ENCODE measurements around the gene PRH1. TPM values are rescaled to one million over a fixed set of nuclear protein-coding genes. Genes with fewer than 3 reads are reported as not detected.

PRH1 gene
- polyA plus RNA-seq, 6 donors from 2014 or later, result 8.7 to 22.5 (median 11.4) TPM

DNA sequence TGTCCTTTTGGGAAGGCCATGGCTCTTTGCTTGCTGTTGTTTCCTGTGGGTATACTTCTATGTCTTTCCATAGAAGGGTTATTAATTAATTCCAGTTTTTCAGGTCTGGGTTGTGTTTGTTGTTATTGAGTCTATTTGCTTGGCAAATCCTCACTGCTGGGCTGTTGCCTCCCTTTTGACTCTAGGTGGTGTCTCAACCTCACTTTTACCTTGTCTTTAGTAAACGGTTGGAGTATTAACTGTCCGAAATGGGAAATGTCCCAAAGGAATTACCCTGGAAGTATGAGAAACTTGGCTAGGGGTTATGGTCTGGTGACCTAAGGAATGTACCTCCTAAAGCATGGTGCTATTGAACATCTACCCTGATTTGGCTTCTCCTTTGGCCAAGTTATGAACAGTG lies 16.7 kb downstream of the PRH1 start:
- no peak overlapping the region for H3K4me3 Mint-ChIP-seq
- H3K36me3 Mint-ChIP-seq, result peaks cover 24 to 26% of the 10 kb centered on the region in 2 donors
- DNase-seq, result no peak
- no peaks in the 10 kb centered on the region for H3K27me3 Mint-ChIP-seq
- ATAC-seq (ENCODE audit: low read depth in 2 of 2), result no peak
- peaks cover 0 to 5% (median 0%) of the 10 kb centered on the region in 3 donors for H3K4me1 Mint-ChIP-seq
- H3K9me3 Mint-ChIP-seq, result peaks cover 0 to 22% (median 14%) of the 10 kb centered on the region in 7 donors
- no peak overlapping the region for H3K27ac Mint-ChIP-seq

- H3K9me3 Mint-ChIP-seq, result peaks cover 4 to 54% (median 32%) of the 10 kb centered on the region in 7 donors
- no peaks in the 10 kb centered on the region for H3K4me1 Mint-ChIP-seq
Observed at GRCh38 chr12:10863512-10864218, 20.4 kb downstream of the PRH1 start.

DNA sequence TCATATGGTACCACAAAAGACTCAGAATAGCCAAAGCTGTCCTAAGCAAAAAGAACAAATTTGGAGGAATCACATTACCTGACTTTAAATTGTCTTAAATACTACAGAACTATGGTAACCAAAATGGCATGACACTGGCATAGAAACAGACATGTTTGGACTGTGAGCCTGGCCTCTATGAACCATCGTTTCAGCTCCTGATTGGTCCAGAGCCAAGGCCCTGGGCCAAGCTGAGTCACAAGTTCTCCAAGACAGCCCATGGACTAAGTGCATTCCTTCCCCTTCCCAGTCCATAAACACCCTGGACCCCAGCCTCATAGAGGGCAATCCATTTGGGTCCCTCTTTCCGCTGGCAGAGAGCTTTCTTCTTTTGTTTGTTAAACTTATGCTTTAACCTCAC lies 22.7 kb downstream of the PRH1 start:
- Mint-ChIP-seq H3K9me3 (peaks cover 4 to 77% (median 51%) of the 10 kb centered on the region in 7 donors), H3K36me3 (peaks cover 57 to 69% of the 10 kb centered on the region in 2 donors), H3K4me1 (no peaks in the 10 kb centered on the region), H3K27me3 (no peaks in the 10 kb centered on the region), H3K27ac (no peak overlapping the region), H3K4me3 (no peak overlapping the region)
- ATAC-seq (ENCODE audit: low read depth in 2 of 2) (no peak), DNase-seq (no peak)

More at GRCh38 chr12:10863512-10864218, 20.4 kb downstream of the PRH1 start:
- peaks cover 34 to 50% of the 10 kb centered on the region in 2 donors for H3K36me3 Mint-ChIP-seq
- H3K27ac Mint-ChIP-seq, result no peak overlapping the region
- ATAC-seq (ENCODE audit: low read depth in 2 of 2), result no peak
- no peak for DNase-seq
- no peak overlapping the region for H3K4me3 Mint-ChIP-seq
- no peaks in the 10 kb centered on the region for H3K27me3 Mint-ChIP-seq

GRCh38 chr12:10855807-10856206 lies 28.2 kb downstream of the PRH1 start:
- peaks cover 7 to 50% (median 35%) of the 10 kb centered on the region in 7 donors for H3K9me3 Mint-ChIP-seq
- H3K27ac Mint-ChIP-seq, result no peak overlapping the region
- no peak overlapping the region for H3K4me3 Mint-ChIP-seq
- no peak for ATAC-seq (ENCODE audit: low read depth in 2 of 2)
- no peaks in the 10 kb centered on the region for H3K27me3 Mint-ChIP-seq
- DNase-seq, result no peak
- peaks cover 0 to 4% (median 0%) of the 10 kb centered on the region in 3 donors for H3K4me1 Mint-ChIP-seq
- peaks cover 50 to 65% of the 10 kb centered on the region in 2 donors for H3K36me3 Mint-ChIP-seq

DNA sequence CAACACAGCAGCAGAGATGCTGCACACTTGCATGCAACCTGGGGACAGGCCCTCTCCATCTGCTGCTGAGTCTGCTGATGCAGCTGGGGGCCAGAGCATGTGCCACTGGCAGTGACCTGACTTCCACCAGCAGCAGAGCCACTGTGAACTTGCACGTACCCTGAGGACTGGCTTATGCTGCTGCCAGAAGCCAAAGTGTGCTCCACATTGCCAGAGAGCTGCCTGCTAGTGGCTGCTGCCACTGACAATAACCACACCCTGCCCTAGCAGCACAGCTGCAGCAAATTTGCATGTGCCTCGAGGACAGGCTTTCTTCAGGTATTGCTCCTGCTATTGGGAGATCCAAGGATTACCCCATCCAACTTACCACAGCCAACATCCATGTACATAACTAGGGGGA lies 30.3 kb downstream of the PRH1 start:
- Mint-ChIP-seq H3K9me3 (peaks cover 3 to 34% (median 30%) of the 10 kb centered on the region in 7 donors), H3K36me3 (peaks cover 41 to 49% of the 10 kb centered on the region in 2 donors), H3K4me1 (peaks cover 0 to 4% (median 0%) of the 10 kb centered on the region in 3 donors), H3K27me3 (no peaks in the 10 kb centered on the region), H3K4me3 (no peak overlapping the region), H3K27ac (no peak overlapping the region)
- ATAC-seq (ENCODE audit: low read depth in 2 of 2) (no peak), DNase-seq (no peak)

DNA sequence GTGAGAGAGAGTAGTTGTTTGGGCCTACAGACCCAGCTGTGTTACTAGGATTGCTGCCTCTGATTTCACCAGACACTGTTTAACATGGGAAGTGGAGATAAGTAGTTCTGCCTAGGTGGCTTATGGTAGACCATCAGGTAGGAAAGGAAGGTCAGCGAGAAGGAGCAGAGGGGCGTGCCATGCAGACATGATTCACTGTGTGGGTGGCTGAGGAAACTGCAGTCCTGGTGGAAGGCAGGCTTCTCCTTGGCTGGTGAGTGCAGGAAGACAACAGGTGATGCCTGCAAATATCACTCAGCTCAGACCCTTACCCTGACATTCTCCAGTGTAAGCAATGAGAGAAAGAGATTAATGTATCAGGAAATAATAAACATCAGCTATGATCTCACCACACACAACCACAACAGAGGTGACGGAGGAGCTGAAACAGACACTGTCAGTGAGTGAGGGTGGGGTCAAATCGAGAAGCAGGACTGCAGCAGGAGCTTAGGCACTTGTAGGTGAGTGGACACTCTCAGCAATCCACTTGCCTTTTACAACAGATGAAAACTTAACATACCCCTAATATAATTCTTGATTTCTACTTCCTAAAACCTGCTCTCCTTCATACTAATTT lies 32.7 kb downstream of the PRH1 start:
- H3K4me3 Mint-ChIP-seq, result no peak overlapping the region
- DNase-seq, result no peak
- peaks cover 27 to 42% of the 10 kb centered on the region in 2 donors for H3K36me3 Mint-ChIP-seq
- peaks cover under 1 to 10% (median 5%) of the 10 kb centered on the region in 7 donors for H3K9me3 Mint-ChIP-seq
- no peak for ATAC-seq (ENCODE audit: low read depth in 2 of 2)
- no peaks in the 10 kb centered on the region for H3K27me3 Mint-ChIP-seq
- peaks cover 0 to 4% (median 0%) of the 10 kb centered on the region in 3 donors for H3K4me1 Mint-ChIP-seq
- peak overlapping the region in 1 of 6 donors; percentile 1 for H3K27ac Mint-ChIP-seq

DNA sequence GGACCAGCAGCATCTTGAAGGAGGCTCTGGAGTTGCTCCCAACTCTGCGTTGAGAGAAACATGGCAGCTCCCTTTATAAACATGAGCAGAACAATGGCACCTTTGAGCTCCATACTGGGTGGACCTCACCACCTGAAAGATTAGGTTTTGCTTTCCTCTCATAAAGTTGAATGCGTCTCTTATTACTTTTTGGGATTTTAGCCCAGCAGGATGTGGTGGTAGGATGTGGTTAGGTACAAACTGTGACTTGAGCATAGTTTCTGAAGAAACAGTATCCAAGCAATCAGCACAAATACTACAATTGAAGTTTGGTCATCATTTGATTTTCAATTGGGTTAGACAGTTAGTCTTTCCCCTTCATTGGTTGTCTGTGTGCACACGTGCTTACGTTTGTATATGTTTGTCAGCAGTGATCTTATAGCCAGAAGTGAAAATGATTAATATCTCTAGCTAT lies 34.6 kb downstream of the PRH1 start, which contains the start of gene PRR4:
Gene PRR4, minus strand, starts transcription at position 51 of the 454 bp plus-strand sequence. Its CDS starts 38 bp downstream, at position 13.
- Mint-ChIP-seq H3K9me3 (peaks cover 0 to 3% (median 0%) of the 10 kb centered on the region in 7 donors), H3K36me3 (peaks cover 27 to 37% of the 10 kb centered on the region in 2 donors), H3K27me3 (no peaks in the 10 kb centered on the region), H3K27ac (no peak within 1 kb of the TSS), H3K4me3 (no peak within 1 kb of the TSS), H3K4me1 (peaks cover 0 to 2% (median 0%) of the 10 kb centered on the region in 3 donors)
- DNase-seq (no peak), ATAC-seq (ENCODE audit: low read depth in 2 of 2) (no peak)

GRCh38 chr12:10847744-10848143 lies 36.3 kb downstream of the PRH1 start:
- H3K27ac Mint-ChIP-seq, result no peak overlapping the region
- peaks cover 0 to 3% (median 0%) of the 10 kb centered on the region in 7 donors for H3K9me3 Mint-ChIP-seq
- DNase-seq (no peak), ATAC-seq (ENCODE audit: low read depth in 2 of 2) (no peak)
- H3K4me3 Mint-ChIP-seq, result no peak overlapping the region
- no peaks in the 10 kb centered on the region for H3K4me1 Mint-ChIP-seq
- peaks cover 27 to 37% of the 10 kb centered on the region in 2 donors for H3K36me3 Mint-ChIP-seq
- no peaks in the 10 kb centered on the region for H3K27me3 Mint-ChIP-seq

GRCh38 chr12:10842862-10843261 lies 41.2 kb downstream of the PRH1 start:
- H3K27ac Mint-ChIP-seq, result no peak overlapping the region
- DNase-seq (no peak), ATAC-seq (ENCODE audit: low read depth in 2 of 2) (no peak)
- H3K9me3 Mint-ChIP-seq, result peaks cover 0 to 1% (median 0%) of the 10 kb centered on the region in 7 donors
- H3K27me3 Mint-ChIP-seq, result no peaks in the 10 kb centered on the region
- peaks cover 10 to 19% of the 10 kb centered on the region in 2 donors for H3K36me3 Mint-ChIP-seq
- no peak overlapping the region for H3K4me3 Mint-ChIP-seq
- H3K4me1 Mint-ChIP-seq, result no peaks in the 10 kb centered on the region

DNA sequence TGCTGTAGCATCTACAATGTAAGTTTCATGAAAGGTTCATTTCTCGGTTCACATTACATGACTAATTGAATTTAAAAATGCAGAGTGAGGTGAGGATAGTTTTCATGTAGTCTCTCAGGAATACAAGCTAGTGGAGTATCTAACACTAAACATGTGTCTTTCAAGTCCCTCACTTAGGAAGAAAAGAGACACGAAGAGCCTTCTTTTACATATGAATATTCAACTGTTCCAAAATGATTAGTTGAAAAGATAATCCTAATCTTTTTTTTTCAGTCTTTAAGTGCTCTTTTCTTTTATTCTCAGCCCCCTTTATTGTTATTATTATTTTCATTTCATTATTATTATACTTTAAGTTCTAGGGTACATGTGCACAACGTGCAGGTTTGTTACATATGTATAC lies 45.6 kb downstream of the PRH1 start:
- Mint-ChIP-seq H3K9me3 (peaks cover 0 to 5% (median 0%) of the 10 kb centered on the region in 7 donors), H3K4me1 (no peaks in the 10 kb centered on the region), H3K36me3 (no peaks in the 10 kb centered on the region), H3K4me3 (no peak overlapping the region), H3K27ac (no peak overlapping the region), H3K27me3 (no peaks in the 10 kb centered on the region)
- DNase-seq (no peak), ATAC-seq (ENCODE audit: low read depth in 2 of 2) (no peak)

Other genes with a start within 250 kb of the PRH1 start
- not detected for gene STYK1, start 210.2 kb downstream of the PRH1 start, polyA plus RNA-seq (ENCODE audit: low read depth in 6 of 6)
- gene YBX3, start 160.9 kb downstream of the PRH1 start, polyA plus RNA-seq (ENCODE audit: low read depth in 6 of 6), result 100 to 1,000 TPM; 198 to 630 (median 365) TPM
- gene TAS2R7, start 81.6 kb downstream of the PRH1 start, polyA plus RNA-seq (ENCODE audit: low read depth in 6 of 6), result not detected
- not detected for gene TAS2R8, start 77.0 kb downstream of the PRH1 start, polyA plus RNA-seq (ENCODE audit: low read depth in 6 of 6)
- not detected for gene TAS2R9, start 74.1 kb downstream of the PRH1 start, polyA plus RNA-seq (ENCODE audit: low read depth in 6 of 6)
- not detected for gene TAS2R10, start 57.9 kb downstream of the PRH1 start, polyA plus RNA-seq (ENCODE audit: low read depth in 6 of 6)
- 1 to 10 TPM in 4 of 6 donors, under 1 TPM in 1, not detected in 1; 0.36 to 4.9 (median 1.5) TPM for gene PRR4, start 34.8 kb downstream of the PRH1 start, polyA plus RNA-seq (ENCODE audit: low read depth in 6 of 6)
- not detected for gene TAS2R13, start 25.3 kb upstream of the PRH1 start, polyA plus RNA-seq (ENCODE audit: low read depth in 6 of 6)
- gene PRH2, start 45.0 kb upstream of the PRH1 start, polyA plus RNA-seq (ENCODE audit: low read depth in 6 of 6), result not detected
- 1 to 10 TPM in 1 of 6 donors, under 1 TPM in 4, not detected in 1; 0.52 to 1.3 (median 0.95) TPM for gene TAS2R14, start 55.0 kb upstream of the PRH1 start, polyA plus RNA-seq (ENCODE audit: low read depth in 6 of 6)
- gene TAS2R50, start 102.7 kb upstream of the PRH1 start, polyA plus RNA-seq (ENCODE audit: low read depth in 6 of 6), result not detected
- under 1 TPM in 3 of 6 donors, not detected in 3; 0.21 to 0.56 (median 0.25) TPM for gene TAS2R20, start 114.0 kb upstream of the PRH1 start, polyA plus RNA-seq (ENCODE audit: low read depth in 6 of 6)
- gene TAS2R19, start 138.4 kb upstream of the PRH1 start, polyA plus RNA-seq (ENCODE audit: low read depth in 6 of 6), result under 1 TPM in 3 of 6 donors, not detected in 3; 0.43 to 0.93 (median 0.51) TPM
- gene TAS2R31, start 147.2 kb upstream of the PRH1 start, polyA plus RNA-seq (ENCODE audit: low read depth in 6 of 6), result under 1 TPM in 2 of 6 donors, not detected in 4; 0.27 to 0.69 TPM
- under 1 TPM in 1 of 6 donors, not detected in 5; 0.33 TPM for gene TAS2R46, start 178.0 kb upstream of the PRH1 start, polyA plus RNA-seq (ENCODE audit: low read depth in 6 of 6)
- gene TAS2R43, start 208.1 kb upstream of the PRH1 start, polyA plus RNA-seq (ENCODE audit: low read depth in 6 of 6), result under 1 TPM in 1 of 6 donors, not detected in 5; 0.78 TPM